ENCODE data around the gene CAPN12. TPM values are rescaled to one million over a fixed set of nuclear protein-coding genes. Genes with fewer than 3 reads are reported as not detected.

Gene CAPN12, protein sequence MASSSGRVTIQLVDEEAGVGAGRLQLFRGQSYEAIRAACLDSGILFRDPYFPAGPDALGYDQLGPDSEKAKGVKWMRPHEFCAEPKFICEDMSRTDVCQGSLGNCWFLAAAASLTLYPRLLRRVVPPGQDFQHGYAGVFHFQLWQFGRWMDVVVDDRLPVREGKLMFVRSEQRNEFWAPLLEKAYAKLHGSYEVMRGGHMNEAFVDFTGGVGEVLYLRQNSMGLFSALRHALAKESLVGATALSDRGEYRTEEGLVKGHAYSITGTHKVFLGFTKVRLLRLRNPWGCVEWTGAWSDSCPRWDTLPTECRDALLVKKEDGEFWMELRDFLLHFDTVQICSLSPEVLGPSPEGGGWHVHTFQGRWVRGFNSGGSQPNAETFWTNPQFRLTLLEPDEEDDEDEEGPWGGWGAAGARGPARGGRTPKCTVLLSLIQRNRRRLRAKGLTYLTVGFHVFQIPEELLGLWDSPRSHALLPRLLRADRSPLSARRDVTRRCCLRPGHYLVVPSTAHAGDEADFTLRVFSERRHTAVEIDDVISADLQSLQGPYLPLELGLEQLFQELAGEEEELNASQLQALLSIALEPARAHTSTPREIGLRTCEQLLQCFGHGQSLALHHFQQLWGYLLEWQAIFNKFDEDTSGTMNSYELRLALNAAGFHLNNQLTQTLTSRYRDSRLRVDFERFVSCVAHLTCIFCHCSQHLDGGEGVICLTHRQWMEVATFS
- total RNA-seq (1 to 10 TPM in 2 of 10 donors, under 1 TPM in 8; 0.15 to 1.5 (median 0.59) TPM), polyA plus RNA-seq (1 to 10 TPM; 1.1 to 3.6 TPM)
- long read RNA-seq, donor 1, partial matches to known transcripts: 0 of 1 reads
- long read RNA-seq, donor 1, other reads (novel, unspliced or antisense): 1 of 1 reads
- long read RNA-seq, donor 2, partial matches to known transcripts: 0 of 7 reads
- long read RNA-seq, donor 2, other reads (novel, unspliced or antisense): 5 of 7 reads
- long read RNA-seq, donor 3, partial matches to known transcripts: 0 of 2 reads
- long read RNA-seq, donor 3, other reads (novel, unspliced or antisense): 1 of 2 reads

DNA sequence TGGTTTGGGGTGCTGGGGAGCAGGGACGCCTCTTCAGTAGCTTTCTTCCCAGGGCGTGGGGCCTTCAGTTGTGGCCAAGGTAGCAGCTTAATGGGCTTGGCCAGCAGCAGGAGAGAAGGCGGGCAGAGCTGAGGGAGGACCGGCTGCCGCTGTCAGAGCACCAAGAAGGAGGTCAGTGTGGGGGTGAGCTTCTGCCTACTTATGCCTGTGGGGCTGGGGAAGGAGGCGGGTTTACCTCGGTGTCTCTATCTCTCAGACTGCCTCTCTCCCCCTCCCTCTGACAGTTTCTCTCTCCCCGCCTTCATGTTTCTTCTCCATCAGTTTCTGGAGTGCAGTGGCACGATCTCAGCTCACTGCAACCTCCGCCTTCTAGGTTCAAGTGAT is at the start of gene CAPN12:
Gene CAPN12, minus strand, starts transcription at position 177 of the 384 bp plus-strand sequence. CDS start 309 bp downstream, outside the sequence.
- Histone ChIP-seq H3K27ac (no peak within 1 kb of the TSS), H3K27me3 (no peaks in the 10 kb centered on the region), H3K4me1 (no peaks in the 10 kb centered on the region), H3K36me3 (no peaks in the 10 kb centered on the region), H3K4me3 (no peak within 1 kb of the TSS), H3K9me3 (no peaks in the 10 kb centered on the region)
- WGBS, 2 donors: 89 to 93% methylated on average over 10 of the region's 10 CpGs
- no peak for TF ChIP-seq CTCF (IDR thresholded peaks at IDR 0.05)
- DNase-seq (no peak), ATAC-seq (no peak)
- intact Hi-C loops (cut with DNase I): no loop called here

- DNase-seq: no peak
- TF ChIP-seq CTCF (IDR thresholded peaks at IDR 0.05): no peak
- intact Hi-C loops (cut with DNase I): no loop called here
These were observed 49.4 kb upstream of the CAPN12 start for GRCh38 chr19:38793671-38794070.

GRCh38 chr19:38793177-38793576 is 48.9 kb upstream of the CAPN12 start:
- intact Hi-C loops (cut with DNase I): no loop called here
- Histone ChIP-seq H3K9me3 (no peaks in the 10 kb centered on the region), H3K27ac (peak overlapping the region in 1 of 10 donors; percentile 36), H3K27me3 (no peaks in the 10 kb centered on the region), H3K36me3 (no peaks in the 10 kb centered on the region), H3K4me1 (peaks cover 0 to 15% (median 7%) of the 10 kb centered on the region in 9 donors), H3K4me3 (peak overlapping the region in 1 of 10 donors; percentile 43)
- DNase-seq (no peak), ATAC-seq (no peak)
- 74 to 79% methylated on average over 8 of the region's 8 CpGs for WGBS, 2 donors
- no peak for TF ChIP-seq CTCF (IDR thresholded peaks at IDR 0.05)

More at GRCh38 chr19:38793671-38794070, 49.4 kb upstream of the CAPN12 start:
- no peak for ATAC-seq
- H3K27ac ChIP-seq: no peak overlapping the region
- no peak overlapping the region for H3K4me3 ChIP-seq
- no peaks in the 10 kb centered on the region for H3K27me3 ChIP-seq
- no peaks in the 10 kb centered on the region for H3K9me3 ChIP-seq
- no peaks in the 10 kb centered on the region for H3K36me3 ChIP-seq
- peaks cover 0 to 15% (median 7%) of the 10 kb centered on the region in 9 donors for H3K4me1 ChIP-seq
- WGBS, 2 donors: 94 to 95% methylated on average over 5 of the region's 5 CpGs

Measured in heart right ventricle (tissue), 16 donors.